Endothelial cell of umbilical vein (primary cell): ENCODE measurements around the gene PTPRD. TPM values are rescaled to one million over a fixed set of nuclear protein-coding genes. Genes with fewer than 3 reads are reported as not detected.

ENCODE experiments used
- BruUV-seq: library from RNA; stranded (reverse); fragments of 400-500 nt; replicated peaks from 2 replicates; lab custom pipeline; 2021; lab: Mats Ljungman, UMichigan
- CTCF ChIA-PET: fragments of 300-600, 350-600 bp; sonication (Branson Sonifier 250); formaldehyde crosslinking; loops from one replicate; lab custom pipeline; 2021; ENCODE audit warnings: antibody characterized with exemption, inconsistent platforms; lab: Charles Lee
- POLR2A ChIA-PET: fragments of 300-600, 350-600 bp; sonication (Branson Sonifier 250); formaldehyde crosslinking; loops from one replicate; lab custom pipeline; 2021; ENCODE audit warnings: antibody characterized with exemption, inconsistent platforms; lab: Charles Lee
- DNase-seq: peaks from one replicate; pipeline ENCODE4 v3.0.0-alpha.2; 2011; ENCODE audit warnings: low read depth, low spot score
- FAIRE-seq: peaks from 2 replicates; lab custom pipeline; 2011; peaks lifted over from hg19 to GRCh38; lab: Jason Lieb, UNC
- H2AFZ ChIP-seq: 2 replicates; pipeline ENCODE4 v1.6.0; 2012; ENCODE audit warnings: low read depth, low read length, control low read depth, inconsistent platforms
- H3K27ac ChIP-seq: 2 replicates; pipeline ENCODE4 v1.5.1; 2011; ENCODE audit warnings: low read depth, mild to moderate bottlenecking, control low read depth, low read length, moderate library complexity; ENCODE audit not compliant: insufficient read depth
- H3K27me3 ChIP-seq, 2 experiments: 2 replicates each; pipeline versions ENCODE4 v1.6.0 to v1.6.1; 2011; ENCODE audit warnings: low read length in 2 of 2, mixed read lengths in 1 of 2; ENCODE audit not compliant: control insufficient read depth in 2 of 2, insufficient read depth in 2 of 2
- H3K36me3 ChIP-seq, 2 experiments: 2 replicates in 1 of 2; 3 replicates in 1 of 2; pipeline ENCODE4 v1.5.1; 2011; ENCODE audit warnings: low read length in 2 of 2, mild to moderate bottlenecking in 1 of 2, moderate library complexity in 1 of 2; ENCODE audit not compliant: control insufficient read depth in 2 of 2, insufficient read depth in 2 of 2; ENCODE audit errors: extremely low read depth in 1 of 2
- H3K4me1 ChIP-seq: 3 replicates; pipeline ENCODE4 v1.5.1; 2011; ENCODE audit warnings: mild to moderate bottlenecking, low read length; ENCODE audit not compliant: control insufficient read depth, insufficient read depth; ENCODE audit errors: extremely low read depth
- H3K4me2 ChIP-seq: 2 replicates; pipeline ENCODE4 v1.6.1; 2011; ENCODE audit warnings: low read length, control low read depth, mixed read lengths; ENCODE audit not compliant: insufficient read depth
- H3K4me3 ChIP-seq, 3 experiments: fragments of 200-600 bp in 1 of 3; sonication (generic), shearing (Covaris generic) in 1 of 3; replicated peaks in 1 of 3; 2 replicates each; pipeline ENCODE4 v1.5.1; 2011 to 2016; ENCODE audit warnings: control low read depth in 3 of 3, low read length in 3 of 3, mild to moderate bottlenecking in 2 of 3, inconsistent platforms in 1 of 3, low read depth in 1 of 3, moderate library complexity in 1 of 3; ENCODE audit not compliant: insufficient read depth in 1 of 3
- H3K79me2 ChIP-seq: 2 replicates; pipeline ENCODE4 v1.6.0; 2012; ENCODE audit warnings: low read length, inconsistent platforms; ENCODE audit not compliant: control insufficient read depth, insufficient read depth
- H3K9ac ChIP-seq: replicated peaks from 2 replicates; pipeline ENCODE3; 2011; ENCODE audit warnings: low read length, control low read depth; ENCODE audit not compliant: insufficient read depth; ENCODE audit errors: extremely low read depth
- H3K9me1 ChIP-seq: replicated peaks from 3 replicates; pipeline ENCODE4 v1.6.0; 2011; ENCODE audit warnings: mild to moderate bottlenecking, low read length; ENCODE audit not compliant: control insufficient read depth, insufficient read depth; ENCODE audit errors: extremely low read depth
- H3K9me3 ChIP-seq: replicated peaks from 2 replicates; pipeline ENCODE4 v1.5.1; 2012; ENCODE audit warnings: low read length, inconsistent platforms; ENCODE audit not compliant: control insufficient read depth, insufficient read depth
- H4K20me1 ChIP-seq: replicated peaks from 2 replicates; pipeline ENCODE3; 2011; ENCODE audit warnings: mild to moderate bottlenecking, low read length; ENCODE audit not compliant: control insufficient read depth, insufficient read depth; ENCODE audit errors: extremely low read depth
- CTCF ChIP-seq, 2 donors: IDR thresholded peaks; 1 replicate in 1 of 2; 2 replicates in 1 of 2; pipeline ENCODE4 v1.5.1; 2011; ENCODE audit warnings: low read length in 2 of 2, mild to moderate bottlenecking in 2 of 2, moderate library complexity in 2 of 2, control low read depth in 1 of 2, inconsistent platforms in 1 of 2, low read depth in 1 of 2; ENCODE audit not compliant: insufficient read depth in 1 of 2; ENCODE audit errors: extremely low read depth in 1 of 2
- EZH2 ChIP-seq: IDR thresholded peaks from 2 replicates; pipeline ENCODE4 v1.6.1; 2012; ENCODE audit warnings: borderline replicate concordance, low read depth, mild to moderate bottlenecking, moderate library complexity, low read length, inconsistent platforms; ENCODE audit not compliant: severe bottlenecking
- FOS ChIP-seq: IDR thresholded peaks from 2 replicates; pipeline ENCODE4 v1.6.1; 2011; ENCODE audit warnings: mild to moderate bottlenecking, low read length, moderate library complexity, borderline replicate concordance; ENCODE audit not compliant: insufficient read depth
- GATA2 ChIP-seq: IDR thresholded peaks from 2 replicates; pipeline ENCODE4 v1.7.0; 2011; ENCODE audit warnings: low read depth, mild to moderate bottlenecking, moderate library complexity, mixed read lengths, low read length; ENCODE audit not compliant: insufficient read length, insufficient read depth
- JUN ChIP-seq: IDR thresholded peaks from 2 replicates; pipeline ENCODE4 v1.6.1; 2011; ENCODE audit warnings: borderline replicate concordance, low read depth; ENCODE audit not compliant: insufficient read length, insufficient read depth
- MAX ChIP-seq: IDR thresholded peaks from 2 replicates; pipeline ENCODE4 v1.6.1; 2011; ENCODE audit not compliant: insufficient read depth, insufficient read length
- MYC ChIP-seq: IDR thresholded peaks from one replicate; pipeline ENCODE4 v1.6.1; 2011; ENCODE audit warnings: mild to moderate bottlenecking, low read depth, low read length
- POLR2A ChIP-seq: IDR thresholded peaks from 2 replicates; pipeline ENCODE4 v1.6.1; 2012; ENCODE audit warnings: low read depth, mild to moderate bottlenecking, control low read depth, low read length
- POLR2AphosphoS5 ChIP-seq: IDR thresholded peaks from 2 replicates; pipeline ENCODE4 v1.6.1; 2012; ENCODE audit warnings: low read depth, mild to moderate bottlenecking, control low read depth, low read length, moderate library complexity; ENCODE audit not compliant: insufficient read depth
- dilution Hi-C: fragments of 300-500 bp; cut with MboI; formaldehyde crosslinking; loops from one replicate; pipeline ENCODE4 v1.15.0; 2019; ENCODE audit warnings: low sequenced_read_pairs; ENCODE audit not compliant: extremely low pct_ligation_motif_present
- intact Hi-C: fragments of 100-400 bp; cut with micrococcal nuclease; formaldehyde crosslinking; loops from one replicate; pipeline ENCODE4 v1.10.0; 2022
- polyA plus RNA-seq, 4 experiments: library from polyadenylated mRNA; depleted of rRNA in 3 of 4; stranded (reverse) in 3 of 4; unstranded in 1 of 4; fragments of >200 nt; gene quantifications; 2 replicates each; pipeline versions ENCODE4 v1.2.1 to v1.2.3, GENCODE V29; 2011 to 2012; ENCODE audit warnings: missing spikeins in 1 of 4
- total RNA-seq: library from RNA; stranded (reverse); gene quantifications from 2 replicates; pipeline ENCODE4 v1.2.3, GENCODE V29; 2021

The PTPRD gene
- total and polyA plus RNA-seq, 2 donors (not counting 3 experiments of a cell fraction or from before 2014, with no cell fraction given), result 5.5 to 5.7 TPM

GRCh38 chr9:8874482-8874881, 1738.3 kb downstream of the PTPRD start:
- dilution Hi-C loops, result no loop called here

More at GRCh38 chr9:8874482-8874881, 1738.3 kb downstream of the PTPRD start:
- ChIA-PET POLR2A (no interaction called here), CTCF (no interaction called here)
- Histone ChIP-seq H3K36me3 (no peaks in the 10 kb centered on the region), H4K20me1 (no peaks in the 10 kb centered on the region), H2AFZ (no peak overlapping the region), H3K4me1 (no peaks in the 10 kb centered on the region), H3K9me1 (no peaks in the 10 kb centered on the region), H3K27ac (no peak overlapping the region), H3K4me3 (no peak overlapping the region), H3K9me3 (no peaks in the 10 kb centered on the region), H3K4me2 (no peak overlapping the region), H3K79me2 (no peaks in the 10 kb centered on the region), H3K27me3 (peaks cover 0 to 1% of the 10 kb centered on the region in 2 experiments), H3K9ac (no peak overlapping the region)
- FAIRE-seq (no peak), DNase-seq (no peak)
- BruUV-seq, result no TSS peak
- intact Hi-C loops, result no loop called here
- TF ChIP-seq GATA2 (no peak), POLR2A (no peak), EZH2 (no peak), MAX (no peak), JUN (no peak), FOS (no peak), POLR2AphosphoS5 (no peak), CTCF (IDR thresholded peaks at IDR 0.05; ENCODE audit: extremely low read depth in 1 of 2, insufficient read depth in 1 of 2, low read depth in 1 of 2, low read length in 2 of 2) (no peak), MYC (no peak)
